Hematopoietic multipotent progenitor cell treated with erythropoietin and hydrocortisone succinate and interleukin-3 and kit ligand, for 6 days (in vitro differentiated cells): Measurements from ENCODE around the gene CEP63.

ENCODE experiments used
- DNase-seq: peaks from one replicate; pipeline ENCODE4 v3.0.0-alpha.2; 2015

Gene CEP63

DNA sequence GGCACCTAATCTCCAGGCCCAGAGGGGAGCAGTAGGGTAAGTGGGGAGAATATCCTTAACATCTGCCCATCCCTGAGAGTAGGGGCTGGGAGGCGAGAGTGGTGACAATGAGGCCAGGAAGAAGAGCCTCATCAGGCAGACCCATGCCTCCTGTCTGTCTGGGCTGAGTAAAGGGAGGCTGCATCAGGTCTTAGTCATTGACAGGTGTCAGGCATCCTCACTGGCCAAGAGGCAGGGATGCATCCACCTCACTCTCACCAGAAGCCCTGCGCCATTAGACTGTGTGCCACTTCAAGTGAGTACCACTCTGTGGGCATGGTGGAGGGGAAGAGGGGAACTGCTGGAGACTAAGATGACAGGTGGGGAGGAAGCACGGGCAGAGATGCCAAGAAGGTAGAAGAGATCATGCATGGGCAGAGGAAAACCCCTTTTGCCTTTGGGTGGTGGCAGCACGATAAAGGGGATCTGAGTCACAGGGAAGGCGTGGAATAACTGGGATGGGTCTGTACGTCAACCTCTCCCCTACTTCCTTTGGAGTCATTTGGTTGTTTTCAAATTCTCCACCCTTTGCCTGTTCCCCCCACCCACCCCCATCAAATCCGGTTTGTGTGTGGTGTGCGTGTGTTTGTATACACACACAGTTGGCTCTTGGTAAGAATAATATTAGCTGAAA is 14.2 kb upstream of the CEP63 start:
- no peak for DNase-seq

DNA sequence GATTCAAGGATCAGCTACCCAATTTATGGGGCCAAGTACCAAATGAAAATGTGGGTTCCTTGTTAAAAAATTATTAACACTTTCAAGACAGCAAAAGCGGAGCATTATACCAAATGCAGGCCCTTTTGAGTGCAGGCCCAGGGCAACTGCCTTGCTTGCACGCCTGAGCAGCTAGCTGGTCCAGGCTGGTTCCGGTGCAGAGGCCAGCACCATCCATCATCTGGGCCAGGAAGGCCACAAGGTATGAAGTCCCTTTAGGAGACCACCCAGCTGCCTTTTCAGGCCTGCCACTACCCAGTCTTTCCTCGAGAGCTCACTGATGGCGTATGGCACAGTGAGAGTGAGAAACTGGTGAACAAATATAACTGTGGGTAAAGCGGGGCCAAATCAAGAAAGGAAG is 13.0 kb upstream of the CEP63 start:
- no peak for DNase-seq

DNA sequence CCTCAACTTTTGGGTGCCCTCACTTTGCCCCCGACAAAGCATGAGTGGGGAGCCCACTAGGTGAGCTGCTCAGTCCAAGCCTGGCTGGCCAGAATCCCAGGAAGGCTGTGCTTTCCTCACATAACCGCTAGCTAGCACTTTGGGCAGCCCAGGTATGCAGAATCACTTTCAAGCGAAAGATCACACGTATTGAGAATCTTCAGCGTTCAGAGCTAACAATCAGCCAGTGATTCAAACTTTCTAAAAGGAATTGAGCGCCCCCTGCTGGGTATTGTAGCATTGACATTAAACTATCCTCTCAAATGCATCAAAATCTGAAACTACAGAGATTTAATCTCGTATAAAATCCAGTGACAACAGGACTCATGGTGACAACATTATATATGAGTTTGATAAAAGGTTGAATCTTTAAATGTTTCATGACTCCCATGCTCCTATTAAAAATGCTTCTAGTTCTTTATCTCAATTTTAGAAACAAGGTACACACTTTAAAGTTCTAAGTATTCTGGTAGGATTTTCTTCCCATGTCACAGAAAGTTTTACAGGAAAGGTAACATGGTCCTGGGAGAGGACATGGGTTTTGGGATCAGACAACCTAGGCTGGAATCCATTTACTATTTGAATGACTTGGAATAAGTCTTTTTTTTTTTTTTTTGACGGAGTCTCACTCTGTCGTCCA is 11.8 kb upstream of the CEP63 start:
- DNase-seq = peak; percentile 93

DNA sequence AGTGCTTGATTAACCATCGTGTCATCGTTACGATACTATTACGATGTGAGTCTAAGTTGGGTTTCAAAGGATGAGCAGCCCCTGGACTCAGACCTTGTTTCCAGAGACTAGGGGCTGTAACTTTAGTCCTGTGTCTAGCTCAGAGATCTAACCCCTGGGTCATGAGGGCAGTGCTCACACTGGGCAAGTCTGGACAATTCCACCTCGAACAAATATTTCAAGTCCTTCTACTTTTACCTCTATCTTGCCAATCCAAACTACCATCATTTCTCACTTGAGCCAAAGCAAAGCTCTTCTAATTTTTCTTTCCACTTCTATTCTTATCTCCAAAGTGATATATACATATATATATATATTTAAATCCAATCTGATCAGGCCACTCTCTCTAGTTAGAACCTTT is 10.9 kb upstream of the CEP63 start:
- DNase-seq = no peak

DNA sequence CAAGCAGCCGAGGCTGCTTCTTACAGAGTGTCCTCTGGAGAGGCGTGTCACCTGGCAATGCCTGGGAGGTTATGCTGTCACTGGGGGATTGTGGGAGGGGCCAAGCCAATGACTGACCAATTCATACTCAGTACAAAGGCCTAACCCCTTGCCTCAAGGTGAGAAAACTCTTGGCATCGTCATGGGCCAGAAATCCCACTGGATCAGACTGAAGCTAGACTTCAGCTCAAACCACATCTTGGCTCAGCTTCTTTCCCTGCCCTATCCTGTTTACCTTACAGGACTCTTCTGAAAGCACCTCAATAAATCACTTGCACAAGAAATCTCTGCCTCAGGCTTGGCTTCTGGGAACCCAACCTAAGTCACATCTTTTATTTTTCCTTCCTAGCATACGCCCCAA is 9.6 kb upstream of the CEP63 start:
- no peak for DNase-seq

DNA sequence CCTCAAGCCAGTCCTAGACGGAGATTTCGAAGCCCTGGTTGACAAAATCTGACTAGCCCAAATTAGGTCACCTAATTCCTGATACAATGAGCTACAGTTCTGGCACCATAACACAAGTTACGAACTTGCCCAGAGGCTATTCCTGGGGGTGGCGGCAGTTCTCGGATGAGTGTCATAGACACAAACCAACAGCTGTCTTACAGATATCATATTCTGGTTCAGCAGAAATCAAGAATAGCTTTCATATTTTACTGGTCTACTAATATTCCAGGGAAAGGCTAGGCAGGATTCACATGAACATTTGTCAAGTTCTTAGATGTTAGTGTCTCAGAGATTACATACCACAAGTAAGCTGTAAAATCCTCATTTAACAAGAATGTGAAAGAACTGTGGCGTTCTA is 8.9 kb upstream of the CEP63 start:
- DNase-seq = no peak

DNA sequence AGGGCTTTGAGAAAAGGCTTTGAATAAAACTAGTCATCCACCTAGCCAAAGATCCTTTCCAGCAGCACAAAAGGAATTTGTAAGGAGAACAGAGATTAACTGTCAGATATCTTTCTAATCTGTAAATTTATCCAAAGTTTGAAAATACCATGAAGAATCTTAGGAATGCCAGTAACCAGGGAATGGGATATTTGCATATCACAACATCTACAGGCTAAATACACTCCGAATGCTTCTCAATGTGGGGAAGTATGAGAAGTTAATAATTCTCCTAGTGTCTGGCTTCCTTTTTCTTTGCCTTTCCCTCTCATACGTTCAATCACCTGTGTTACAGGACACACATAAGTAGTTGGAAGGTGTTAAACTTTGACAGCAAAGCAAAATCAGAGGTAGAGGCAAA is 7.9 kb upstream of the CEP63 start:
- DNase-seq = no peak

DNA sequence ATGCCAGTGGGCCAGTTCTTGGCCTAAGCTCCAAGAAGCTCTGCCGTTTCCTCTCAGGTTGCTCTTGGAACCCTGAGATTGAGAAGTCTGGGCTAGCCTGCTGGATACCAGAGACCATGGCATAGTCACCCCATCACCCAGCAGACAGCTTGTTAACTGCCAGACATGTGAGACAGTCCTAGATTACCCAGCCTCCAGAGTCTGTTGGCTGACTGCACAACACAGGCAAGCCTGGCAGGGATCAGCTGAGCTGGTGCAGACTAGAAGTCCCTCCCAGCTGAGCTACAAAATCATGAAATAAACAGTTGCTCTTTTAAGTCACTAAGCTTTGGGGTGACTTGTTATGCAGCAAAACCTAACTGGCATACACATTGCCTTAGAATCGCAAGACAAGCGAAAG is 5.3 kb upstream of the CEP63 start:
- no peak for DNase-seq

DNA sequence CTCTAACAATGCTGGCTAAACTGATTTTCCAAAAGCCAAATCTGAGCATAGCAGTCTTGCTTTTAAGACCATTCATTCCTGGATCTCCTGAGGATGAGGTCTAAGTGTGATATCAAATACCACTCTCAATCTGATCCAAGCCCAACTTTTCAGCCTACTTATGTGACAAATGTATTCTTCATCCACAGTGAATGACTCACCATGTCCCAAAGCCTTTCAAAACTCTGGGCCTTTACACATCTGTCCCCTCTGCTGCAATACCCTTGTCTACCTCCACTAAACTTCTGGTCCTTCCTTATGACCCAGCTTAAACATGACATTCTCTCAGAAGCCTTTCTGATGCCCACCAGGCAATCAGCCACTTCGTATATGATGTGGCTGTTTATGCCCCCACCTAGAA is 4.7 kb upstream of the CEP63 start:
- DNase-seq = no peak

DNA sequence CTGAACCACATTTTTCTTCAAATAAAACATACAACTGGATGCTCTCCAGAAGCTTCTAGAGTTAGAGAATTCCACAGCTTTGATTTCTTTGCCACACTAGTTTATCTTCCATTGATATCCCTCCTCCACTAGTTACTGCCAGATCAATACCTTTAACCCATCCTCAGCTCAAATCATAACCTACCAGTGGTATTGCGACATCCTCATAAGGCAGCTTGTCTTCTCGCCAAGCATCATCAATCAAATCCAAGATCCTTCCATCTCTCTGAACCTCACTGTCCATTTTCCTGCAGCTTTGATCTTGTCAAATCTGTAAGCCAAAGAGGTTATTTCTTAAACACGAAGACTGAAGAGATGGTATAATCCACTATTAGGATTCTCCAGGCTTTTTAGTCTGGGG is 3.2 kb upstream of the CEP63 start:
- DNase-seq = no peak

DNA sequence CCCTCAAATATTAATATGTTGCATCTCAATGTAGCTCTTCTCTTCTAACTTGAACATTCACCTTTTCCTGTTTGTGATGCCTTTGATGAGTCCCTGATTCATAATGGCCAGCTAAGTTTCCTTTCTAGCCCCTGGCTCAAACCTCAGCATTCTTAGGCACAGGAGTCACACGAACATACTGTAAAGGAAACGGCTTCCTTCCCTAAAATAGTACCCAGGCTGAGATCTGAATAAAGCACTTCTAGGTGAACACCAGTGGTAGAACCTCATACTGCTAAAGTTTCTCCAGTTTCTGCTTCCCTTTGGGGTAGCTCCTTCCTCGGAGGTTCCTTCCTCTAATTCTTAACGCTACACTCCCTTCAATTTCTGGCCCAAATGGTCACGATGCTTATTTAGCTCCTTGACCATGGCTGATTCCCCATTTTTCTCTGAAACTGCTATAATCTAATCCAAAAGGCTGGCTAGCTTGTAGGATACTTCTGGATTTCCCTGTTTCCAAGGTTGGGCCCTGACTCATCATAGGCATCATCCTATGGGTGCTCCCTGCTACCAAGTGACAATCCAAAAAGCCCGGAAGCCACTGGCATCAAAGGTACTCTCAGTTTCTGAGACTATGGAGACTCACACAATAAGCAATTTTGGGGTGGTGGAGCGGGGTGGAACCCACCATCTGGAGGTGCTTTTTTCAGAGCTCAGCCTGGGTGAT is 2.5 kb upstream of the CEP63 start:
- no peak for DNase-seq

DNA sequence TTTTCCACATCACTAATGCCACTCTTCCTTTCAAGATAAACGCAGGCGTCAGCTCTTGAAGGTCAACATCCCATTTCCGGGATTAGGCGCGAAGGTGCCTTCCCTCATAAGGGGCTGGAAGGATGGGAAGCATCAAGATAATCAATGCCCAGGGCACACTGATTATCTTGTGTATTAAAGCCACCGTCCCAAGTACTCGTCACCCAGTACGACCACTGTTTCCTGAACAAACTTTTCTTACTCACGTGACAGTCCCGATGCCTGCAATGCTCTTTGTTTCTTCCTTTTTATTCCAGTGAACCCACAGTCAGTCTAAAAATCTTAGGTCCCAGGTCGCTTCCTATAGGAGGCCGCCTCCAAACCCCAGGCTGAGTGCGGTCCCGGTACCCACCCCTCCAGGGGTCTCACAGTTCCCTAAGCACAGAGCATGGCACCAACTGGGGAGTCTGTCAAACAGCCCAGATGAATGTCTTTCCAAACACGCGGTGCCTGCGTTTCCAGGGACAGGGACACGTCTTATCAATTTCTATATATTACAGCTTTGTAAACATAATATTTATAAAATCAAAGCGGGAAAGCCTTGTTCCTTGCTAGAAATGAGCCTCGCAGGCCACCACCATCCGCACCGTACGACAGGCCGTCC is 661 bp upstream of the CEP63 start:
- peak; percentile 64 for DNase-seq

DNA sequence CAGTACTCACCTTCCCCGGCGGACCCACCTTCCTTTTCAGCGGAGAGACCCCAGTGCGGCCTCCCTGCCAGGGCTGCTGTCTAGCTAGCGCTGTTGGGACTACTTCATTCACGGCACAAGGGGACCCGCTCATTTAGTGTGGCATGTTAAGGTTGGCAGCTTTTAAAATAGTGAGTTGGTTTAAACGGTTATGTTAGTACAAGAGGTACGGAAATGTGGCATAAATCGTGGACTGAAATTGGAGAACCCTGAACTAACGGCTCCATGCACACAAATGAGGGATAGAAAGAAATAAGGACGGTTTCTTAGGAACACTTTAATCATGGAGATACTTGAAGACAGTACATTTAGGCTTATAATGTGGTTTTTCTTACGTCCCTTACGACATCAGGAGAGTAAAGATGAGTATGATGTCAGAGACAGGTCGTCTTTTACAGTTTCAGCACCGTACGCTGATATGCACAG is 752 bp downstream of the CEP63 start:
- DNase-seq = peak; percentile 60

DNA sequence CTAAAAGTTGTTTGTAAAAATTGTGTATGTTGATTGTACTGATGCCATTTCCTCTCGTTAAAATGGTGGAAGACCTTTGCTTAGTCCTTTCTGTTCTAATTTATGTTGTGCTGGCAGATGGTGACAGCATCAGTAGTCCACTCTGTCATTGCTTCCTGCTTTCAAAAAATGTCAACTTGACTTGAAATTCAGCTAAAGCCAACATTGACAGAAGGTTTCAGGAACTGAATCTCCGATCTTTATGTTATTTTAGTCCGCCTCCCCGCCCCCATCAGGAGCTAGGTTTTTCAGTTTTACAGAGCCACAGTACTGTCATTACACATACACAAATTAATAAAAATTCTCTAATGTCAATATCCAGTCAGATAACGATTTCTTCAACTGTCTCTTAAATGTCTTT is 1.5 kb downstream of the CEP63 start:
- DNase-seq = peak; percentile 58

DNA sequence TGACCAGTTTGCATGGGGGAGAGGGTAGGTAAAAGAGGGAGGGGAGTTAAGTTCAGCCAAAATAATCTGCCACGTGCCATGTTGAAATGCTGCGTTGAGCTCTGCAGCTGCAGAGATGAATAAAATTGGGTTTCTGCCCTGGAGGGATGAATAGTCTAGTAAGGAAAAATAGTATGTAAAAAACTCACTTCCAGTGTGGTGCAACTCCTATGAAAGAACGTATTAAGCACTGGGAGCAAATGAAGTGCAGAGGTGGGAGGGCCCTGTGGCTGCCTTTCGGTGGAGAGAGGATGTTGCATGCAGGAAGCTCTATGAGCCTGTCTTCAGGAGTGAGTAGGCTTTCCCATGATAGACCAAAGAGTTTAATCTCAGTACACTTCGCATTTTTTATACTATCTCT is 8.6 kb downstream of the CEP63 start:
- peak; percentile 27 for DNase-seq

DNA sequence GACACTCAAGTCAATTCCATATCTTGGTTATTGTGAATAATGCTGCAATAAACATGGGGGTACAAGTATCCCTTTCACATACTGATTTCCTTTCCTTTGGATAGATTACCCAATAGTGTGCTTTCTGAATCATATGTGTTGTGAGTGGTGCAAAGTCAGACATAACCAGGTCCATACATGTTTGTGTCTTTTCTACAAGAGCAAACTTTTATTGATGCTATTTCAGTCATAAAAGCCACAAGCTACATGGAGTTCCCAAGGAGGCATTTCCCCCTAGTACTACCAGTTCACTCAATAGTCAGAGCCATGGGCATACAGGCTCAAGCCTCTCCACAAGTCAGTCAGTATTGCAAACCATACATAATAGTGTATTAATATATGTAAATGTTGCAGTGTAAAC is 10.1 kb downstream of the CEP63 start:
- DNase-seq = no peak

DNA sequence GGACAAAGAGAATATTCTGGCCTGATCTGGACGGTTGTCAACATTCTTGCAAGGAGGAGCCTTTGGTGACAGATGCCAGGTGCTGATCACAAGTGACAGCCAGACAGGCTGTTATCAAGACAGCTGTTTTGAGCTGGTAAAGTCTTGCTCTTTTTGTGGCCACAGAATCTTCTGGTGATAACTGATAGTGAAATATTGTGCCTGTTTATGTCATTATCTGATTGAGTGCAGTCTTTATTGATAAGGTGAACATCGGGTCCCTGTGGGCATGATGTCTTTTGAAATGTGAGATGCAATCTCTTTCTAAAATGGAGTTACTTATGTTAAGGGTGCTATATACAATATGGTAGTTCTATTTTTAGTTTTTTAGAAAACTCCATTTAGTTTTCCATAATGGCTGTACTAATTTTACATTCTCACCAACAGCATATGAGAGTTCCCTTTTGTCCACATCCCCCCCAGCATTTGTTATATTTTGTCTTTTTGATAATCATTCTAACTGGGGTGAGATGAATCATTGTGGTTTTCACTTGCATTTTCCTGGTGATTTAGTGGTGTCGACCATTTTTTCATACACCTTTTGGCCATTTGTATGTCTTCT is 10.7 kb downstream of the CEP63 start:
- DNase-seq = peak; percentile 94

DNA sequence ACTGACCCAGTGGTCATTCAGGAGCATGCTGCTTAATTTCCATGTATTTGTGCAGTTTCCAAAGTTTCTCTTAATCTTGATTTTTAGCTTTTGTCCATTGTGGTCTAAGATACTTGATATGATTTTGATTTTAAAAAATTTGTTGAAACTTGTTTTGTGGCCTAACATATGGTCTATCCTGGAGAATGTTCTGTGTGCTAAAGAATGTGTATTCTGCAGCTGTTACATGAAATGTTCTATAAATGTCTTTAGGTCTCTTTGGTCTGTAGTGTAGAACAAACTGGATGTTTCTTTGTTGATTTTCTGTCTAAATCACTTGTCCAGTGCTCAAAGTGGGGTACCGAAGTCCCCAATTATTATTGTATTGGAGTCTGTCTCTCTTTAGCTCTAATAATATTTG is 17.4 kb downstream of the CEP63 start:
- no peak for DNase-seq

DNA sequence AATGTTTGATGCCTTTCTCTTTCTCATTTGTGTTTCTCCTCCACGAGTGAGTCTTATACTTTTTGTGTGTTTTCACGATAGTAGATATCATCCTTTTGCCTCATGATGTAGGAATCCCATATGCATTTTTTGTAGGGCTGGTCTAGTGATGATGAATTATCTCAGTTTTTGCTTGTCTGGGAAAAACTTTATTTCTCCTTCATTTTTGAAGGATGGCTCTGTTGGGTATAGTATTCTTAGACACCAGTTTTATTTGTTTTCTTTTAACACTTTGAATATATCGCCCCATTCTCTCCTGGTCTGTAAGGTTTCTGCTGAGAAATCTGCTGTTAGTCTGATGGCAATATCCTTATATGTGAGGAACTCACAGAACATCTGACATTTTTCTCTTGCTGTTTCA is 18.3 kb downstream of the CEP63 start:
- DNase-seq = no peak

DNA sequence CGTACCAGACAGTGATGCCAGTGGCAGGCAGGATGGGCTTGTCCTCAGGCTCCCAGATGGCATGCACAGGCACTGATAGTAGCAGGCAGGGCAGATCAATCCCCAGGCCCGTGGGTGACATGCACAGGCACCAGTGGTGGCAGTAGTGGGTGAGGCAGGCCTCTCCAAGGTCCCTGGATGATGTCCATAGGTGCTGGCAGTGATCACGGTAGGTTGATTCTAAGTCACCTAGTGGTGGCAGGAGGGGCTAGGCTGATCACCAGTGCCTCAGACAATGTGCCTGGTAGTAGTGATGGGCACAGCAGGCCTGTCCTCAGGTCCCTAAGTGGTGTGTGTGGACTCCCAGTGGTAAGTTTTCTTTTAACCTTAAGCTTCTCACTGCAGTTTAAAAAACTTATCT is 19.6 kb downstream of the CEP63 start:
- DNase-seq = no peak

DNA sequence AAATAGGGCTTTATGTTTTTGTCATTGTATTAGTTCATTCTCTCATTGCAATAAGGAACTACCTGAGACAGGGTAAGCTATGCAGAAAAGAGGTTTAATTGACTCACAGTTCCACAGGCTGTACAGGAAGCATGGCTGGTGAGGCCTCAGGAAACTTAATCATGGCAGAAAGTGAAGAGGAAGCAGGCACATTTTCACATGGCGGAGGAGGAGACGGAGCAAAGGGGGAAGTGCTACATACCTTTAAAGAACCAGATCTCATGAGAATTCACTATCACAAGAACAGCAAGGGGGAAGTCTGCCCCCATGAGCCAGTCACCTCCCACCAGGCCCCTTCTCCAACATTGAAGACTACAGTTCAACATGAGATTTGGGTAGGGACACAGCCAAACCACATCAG is 25.6 kb downstream of the CEP63 start:
- no peak for DNase-seq

DNA sequence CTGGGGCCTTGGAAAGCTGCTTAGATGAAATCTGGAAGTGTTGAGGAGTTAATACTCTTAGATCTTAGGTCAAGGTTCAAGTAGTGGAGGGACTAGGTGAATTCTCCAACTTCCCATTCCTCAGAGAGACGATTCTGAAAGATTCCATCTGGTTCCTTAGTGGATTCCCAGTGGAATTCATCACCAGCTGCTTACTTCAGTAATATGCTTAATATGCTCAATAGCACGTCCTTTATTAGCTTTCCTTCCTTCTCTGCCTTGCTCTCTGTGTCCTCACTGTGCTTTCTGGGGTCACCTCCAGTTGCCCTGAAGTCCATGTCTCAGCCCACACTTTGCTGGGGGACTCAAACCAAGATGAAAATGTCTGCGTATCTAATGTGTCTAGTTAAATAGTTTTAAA is 31.0 kb downstream of the CEP63 start:
- DNase-seq = no peak

DNA sequence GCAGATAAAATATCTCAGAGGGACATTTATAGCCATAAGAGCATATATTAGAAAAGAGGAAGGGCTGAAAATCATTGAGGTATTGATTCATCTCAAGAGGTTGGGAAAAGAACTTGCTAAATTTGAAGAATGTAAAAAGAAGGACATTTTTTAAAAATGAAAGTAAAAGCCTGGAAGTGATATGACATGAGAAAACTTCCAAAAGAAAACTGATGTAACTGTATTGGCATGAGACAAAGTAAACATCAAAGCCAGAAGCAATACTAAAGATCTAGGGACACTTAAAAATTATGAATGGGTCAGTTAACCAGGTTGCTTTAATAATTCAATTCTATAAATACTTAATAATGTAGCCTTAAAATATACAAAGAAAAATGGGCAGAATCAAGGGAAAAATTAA is 31.9 kb downstream of the CEP63 start:
- DNase-seq = no peak
